Colonic mucosa (tissue), 4 donors: ENCODE results near the gene DUSP11. TPM values are rescaled to one million over a fixed set of nuclear protein-coding genes. Genes with fewer than 3 reads are reported as not detected.

Source experiments
- DNase-seq: peaks from one replicate; pipeline ENCODE4 v3.0.0-alpha.2; 2020
- H3K27ac ChIP-seq: fragments of 200-600 bp; one replicate; pipeline ENCODE4 v1.8.0; 2021
- H3K27me3 ChIP-seq: fragments of 200-600 bp; one replicate; pipeline ENCODE4 v1.8.0; 2021
- H3K36me3 ChIP-seq: fragments of 200-600 bp; one replicate; pipeline ENCODE4 v1.8.0; 2021
- H3K4me1 ChIP-seq: fragments of 200-600 bp; one replicate; pipeline ENCODE4 v1.8.0; 2021; ENCODE audit warnings: mild to moderate bottlenecking
- H3K4me3 ChIP-seq: fragments of 200-600 bp; one replicate; pipeline ENCODE4 v1.8.0; 2021
- H3K9ac ChIP-seq, 2 donors: one replicate each; pipeline ENCODE4 v1.7.0; 2013; ENCODE audit warnings: control low read depth in 2 of 2, low read depth in 2 of 2, low read length in 2 of 2
- H3K9me3 ChIP-seq: fragments of 200-600 bp; one replicate; pipeline ENCODE4 v1.8.0; 2021
- CTCF ChIP-seq: fragments of 200-600 bp; IDR thresholded peaks from one replicate; pipeline ENCODE4 v1.8.0; 2022; ENCODE audit warnings: antibody characterized with exemption, mild to moderate bottlenecking
- intact Hi-C: fragments of 100-400 bp; cut with DNase I; formaldehyde crosslinking; loops from one replicate; pipeline ENCODE4 v1.14.1; 2022
- total RNA-seq, 2 donors: library from RNA; stranded (reverse); fragmentation: NEBNext Ultra II Directional in 1 of 2; extraction: Animal tissue kit (Norgen Biotek cat#: 25700) in 1 of 2; gene quantifications; one replicate each; pipeline ENCODE4 v1.2.1, GENCODE V29; 2021
- donor health status: healthy.
- donor health status: DM: no; HTN: no; CAD: no.
- donor health status: DM: no; HTN: no; CAD: no.

DUSP11 gene
- total RNA-seq, 2 donors from 2014 or later, result 19.1 to 19.2 TPM

GRCh38 chr2:73766994-73767393 is 12.9 kb downstream of the DUSP11 start:
- peaks cover 6% of the 10 kb centered on the region for H3K36me3 ChIP-seq
- TF ChIP-seq CTCF, result no peak
- no peak for DNase-seq
- no peak overlapping the region for H3K9ac ChIP-seq
- H3K4me3 ChIP-seq, result no peak overlapping the region
- no peaks in the 10 kb centered on the region for H3K27me3 ChIP-seq
- H3K27ac ChIP-seq, result no peak overlapping the region
- H3K4me1 ChIP-seq, result no peaks in the 10 kb centered on the region
- intact Hi-C loops, result no loop called here
- no peaks in the 10 kb centered on the region for H3K9me3 ChIP-seq

GRCh38 chr2:73766349-73766748 is 13.6 kb downstream of the DUSP11 start:
- H3K9me3 ChIP-seq, result no peaks in the 10 kb centered on the region
- H3K27me3 ChIP-seq, result no peaks in the 10 kb centered on the region
- TF ChIP-seq CTCF, result no peak
- no peak overlapping the region for H3K27ac ChIP-seq
- peaks cover 6% of the 10 kb centered on the region for H3K36me3 ChIP-seq
- H3K4me3 ChIP-seq, result no peak overlapping the region
- DNase-seq, result no peak
- intact Hi-C loops, result no loop called here
- H3K4me1 ChIP-seq, result no peaks in the 10 kb centered on the region
- no peak overlapping the region for H3K9ac ChIP-seq

GRCh38 chr2:73764945-73765344 is 15.0 kb downstream of the DUSP11 start:
- TF ChIP-seq CTCF, result no peak
- Histone ChIP-seq H3K27me3 (no peaks in the 10 kb centered on the region), H3K4me1 (no peaks in the 10 kb centered on the region), H3K9ac (no peak overlapping the region), H3K9me3 (no peaks in the 10 kb centered on the region), H3K4me3 (no peak overlapping the region), H3K36me3 (peaks cover 6% of the 10 kb centered on the region), H3K27ac (no peak overlapping the region)
- intact Hi-C loops, result no loop called here
- no peak for DNase-seq

- DNase-seq, result no peak
- Histone ChIP-seq H3K36me3 (peaks cover 6% of the 10 kb centered on the region), H3K27ac (no peak overlapping the region), H3K4me1 (no peaks in the 10 kb centered on the region), H3K9ac (no peak overlapping the region), H3K27me3 (no peaks in the 10 kb centered on the region), H3K4me3 (no peak overlapping the region), H3K9me3 (no peaks in the 10 kb centered on the region)
- no peak for TF ChIP-seq CTCF
- intact Hi-C loops, result no loop called here
Measured at GRCh38 chr2:73762571-73762970, 17.3 kb downstream of the DUSP11 start.

- H3K36me3 ChIP-seq, result peaks cover 6% of the 10 kb centered on the region
Measured at GRCh38 chr2:73759904-73760303, 20.0 kb downstream of the DUSP11 start.

More at GRCh38 chr2:73759904-73760303, 20.0 kb downstream of the DUSP11 start:
- TF ChIP-seq CTCF, result no peak
- no peaks in the 10 kb centered on the region for H3K4me1 ChIP-seq
- intact Hi-C loops, result no loop called here
- H3K9ac ChIP-seq, result no peak overlapping the region
- no peaks in the 10 kb centered on the region for H3K9me3 ChIP-seq
- H3K4me3 ChIP-seq, result no peak overlapping the region
- DNase-seq, result no peak
- H3K27me3 ChIP-seq, result no peaks in the 10 kb centered on the region
- H3K27ac ChIP-seq, result no peak overlapping the region
